ENCODE measurements around the gene KRTAP9-6.
"Not testable (repeated sequence)": the region's sequence is repeated elsewhere in the genome, so short reads cannot be mapped to it uniquely, and the experiment has no call there.

Gene KRTAP9-6

GRCh38 chr17:41265078-41265477 lies at the start of gene KRTAP9-6:
Gene KRTAP9-6, plus strand, starts transcription at chr17:41265378. Its CDS starts 0 bp downstream, at chr17:41265378.
- Mint-ChIP-seq H3K4me3 (no peak within 1 kb of the TSS), H3K27ac (no peak within 1 kb of the TSS), H3K36me3 (ENCODE audit: low read depth) (no peaks in the 10 kb centered on the region), H3K4me1 (ENCODE audit: low read depth) (no peaks in the 10 kb centered on the region), H3K9me3 (no peaks in the 10 kb centered on the region), H3K27me3 (ENCODE audit: low read depth) (peaks cover 33% of the 10 kb centered on the region)

GRCh38 chr17:41215681-41216080 lies 49.5 kb upstream of the KRTAP9-6 start:
- Mint-ChIP-seq H3K9me3 (peaks cover 6% of the 10 kb centered on the region), H3K4me1 (ENCODE audit: low read depth) (no peaks in the 10 kb centered on the region), H3K27ac (no peak overlapping the region), H3K4me3 (no peak overlapping the region), H3K27me3 (ENCODE audit: low read depth) (no peaks in the 10 kb centered on the region), H3K36me3 (ENCODE audit: low read depth) (no peaks in the 10 kb centered on the region)

- Mint-ChIP-seq H3K4me3 (no peak overlapping the region), H3K9me3 (peaks cover 6% of the 10 kb centered on the region), H3K27me3 (ENCODE audit: low read depth) (peaks cover 13% of the 10 kb centered on the region), H3K36me3 (ENCODE audit: low read depth) (no peaks in the 10 kb centered on the region), H3K4me1 (ENCODE audit: low read depth) (no peaks in the 10 kb centered on the region), H3K27ac (no peak overlapping the region)
These were observed 41.4 kb upstream of the KRTAP9-6 start for GRCh38 chr17:41223821-41224220.

- H3K27me3 Mint-ChIP-seq (ENCODE audit: low read depth): peaks cover 16% of the 10 kb centered on the region
- no peak overlapping the region for H3K27ac Mint-ChIP-seq
- H3K9me3 Mint-ChIP-seq: no peaks in the 10 kb centered on the region
- no peaks in the 10 kb centered on the region for H3K36me3 Mint-ChIP-seq (ENCODE audit: low read depth)
- H3K4me1 Mint-ChIP-seq (ENCODE audit: low read depth): no peaks in the 10 kb centered on the region
- no peak overlapping the region for H3K4me3 Mint-ChIP-seq
These were observed 39.1 kb upstream of the KRTAP9-6 start for GRCh38 chr17:41226051-41226450.

GRCh38 chr17:41226598-41227095 lies 38.5 kb upstream of the KRTAP9-6 start, which contains the start of gene KRTAP9-2:
Gene KRTAP9-2, plus strand, starts transcription at chr17:41226648. Its CDS starts 7 bp downstream, at chr17:41226655.
- H3K27me3 Mint-ChIP-seq (ENCODE audit: low read depth): peaks cover 16% of the 10 kb centered on the region
- H3K4me3 Mint-ChIP-seq; H3K27ac Mint-ChIP-seq; H3K36me3 Mint-ChIP-seq (ENCODE audit: low read depth); H3K4me1 Mint-ChIP-seq (ENCODE audit: low read depth); H3K9me3 Mint-ChIP-seq: not testable (repeated sequence)

GRCh38 chr17:41230094-41230493 lies 35.1 kb upstream of the KRTAP9-6 start:
- Mint-ChIP-seq H3K36me3 (ENCODE audit: low read depth) (no peaks in the 10 kb centered on the region), H3K27ac (no peak overlapping the region), H3K27me3 (ENCODE audit: low read depth) (peaks cover 12% of the 10 kb centered on the region), H3K9me3 (no peaks in the 10 kb centered on the region), H3K4me3 (no peak overlapping the region), H3K4me1 (ENCODE audit: low read depth) (no peaks in the 10 kb centered on the region)

GRCh38 chr17:41231731-41232130 lies 33.4 kb upstream of the KRTAP9-6 start:
- H3K4me1 Mint-ChIP-seq (ENCODE audit: low read depth): no peaks in the 10 kb centered on the region
- H3K27ac Mint-ChIP-seq: no peak overlapping the region
- no peaks in the 10 kb centered on the region for H3K9me3 Mint-ChIP-seq
- no peaks in the 10 kb centered on the region for H3K36me3 Mint-ChIP-seq (ENCODE audit: low read depth)
- peaks cover 12% of the 10 kb centered on the region for H3K27me3 Mint-ChIP-seq (ENCODE audit: low read depth)
- H3K4me3 Mint-ChIP-seq: no peak overlapping the region

GRCh38 chr17:41232399-41233105 lies 32.6 kb upstream of the KRTAP9-6 start, which contains the start of gene KRTAP9-3:
Gene KRTAP9-3, plus strand, starts transcription at chr17:41232449. Its CDS starts 53 bp downstream, at chr17:41232502.
- not testable (repeated sequence) for H3K4me1 Mint-ChIP-seq (ENCODE audit: low read depth); H3K9me3 Mint-ChIP-seq; H3K27ac Mint-ChIP-seq; H3K4me3 Mint-ChIP-seq; H3K36me3 Mint-ChIP-seq (ENCODE audit: low read depth)
- peaks cover 12% of the 10 kb centered on the region for H3K27me3 Mint-ChIP-seq (ENCODE audit: low read depth)

GRCh38 chr17:41237116-41237515 lies 28.1 kb upstream of the KRTAP9-6 start:
- not testable (repeated sequence) for H3K27ac Mint-ChIP-seq; H3K36me3 Mint-ChIP-seq (ENCODE audit: low read depth); H3K4me1 Mint-ChIP-seq (ENCODE audit: low read depth); H3K27me3 Mint-ChIP-seq (ENCODE audit: low read depth); H3K9me3 Mint-ChIP-seq; H3K4me3 Mint-ChIP-seq

- not testable (repeated sequence) for H3K27ac Mint-ChIP-seq, H3K9me3 Mint-ChIP-seq
These were observed 27.2 kb upstream of the KRTAP9-6 start, which contains the start of gene KRTAP9-8 for GRCh38 chr17:41237949-41238437. Gene KRTAP9-8, plus strand, starts transcription at chr17:41237999. Its CDS starts 53 bp downstream, at chr17:41238052.

GRCh38 chr17:41246995-41247787 lies 18.0 kb upstream of the KRTAP9-6 start:
- not testable (repeated sequence) for H3K27ac Mint-ChIP-seq; H3K4me1 Mint-ChIP-seq (ENCODE audit: low read depth); H3K36me3 Mint-ChIP-seq (ENCODE audit: low read depth); H3K9me3 Mint-ChIP-seq; H3K4me3 Mint-ChIP-seq
- peaks cover 13% of the 10 kb centered on the region for H3K27me3 Mint-ChIP-seq (ENCODE audit: low read depth)

More at GRCh38 chr17:41237949-41238437, 27.2 kb upstream of the KRTAP9-6 start, which contains the start of gene KRTAP9-8:
- H3K4me1 Mint-ChIP-seq (ENCODE audit: low read depth); H3K27me3 Mint-ChIP-seq (ENCODE audit: low read depth); H3K4me3 Mint-ChIP-seq; H3K36me3 Mint-ChIP-seq (ENCODE audit: low read depth): not testable (repeated sequence)

- H3K27ac Mint-ChIP-seq; H3K36me3 Mint-ChIP-seq (ENCODE audit: low read depth); H3K4me3 Mint-ChIP-seq; H3K4me1 Mint-ChIP-seq (ENCODE audit: low read depth); H3K9me3 Mint-ChIP-seq: not testable (repeated sequence)
- H3K27me3 Mint-ChIP-seq (ENCODE audit: low read depth): peaks cover 20% of the 10 kb centered on the region
These were observed 15.4 kb upstream of the KRTAP9-6 start, which contains the start of gene KRTAP9-4 for GRCh38 chr17:41249637-41250240. Gene KRTAP9-4, plus strand, starts transcription at chr17:41249687. Its CDS starts 34 bp downstream, at chr17:41249721.

- Mint-ChIP-seq H3K36me3 (ENCODE audit: low read depth) (no peaks in the 10 kb centered on the region), H3K27me3 (ENCODE audit: low read depth) (peaks cover 25% of the 10 kb centered on the region), H3K4me3 (no peak overlapping the region), H3K27ac (no peak overlapping the region), H3K4me1 (ENCODE audit: low read depth) (no peaks in the 10 kb centered on the region), H3K9me3 (no peaks in the 10 kb centered on the region)
These were observed 13.9 kb upstream of the KRTAP9-6 start for GRCh38 chr17:41251261-41251660.

GRCh38 chr17:41254861-41255260 lies 10.3 kb upstream of the KRTAP9-6 start:
- peaks cover 46% of the 10 kb centered on the region for H3K27me3 Mint-ChIP-seq (ENCODE audit: low read depth)
- no peaks in the 10 kb centered on the region for H3K36me3 Mint-ChIP-seq (ENCODE audit: low read depth)
- no peaks in the 10 kb centered on the region for H3K9me3 Mint-ChIP-seq
- no peak overlapping the region for H3K4me3 Mint-ChIP-seq
- H3K27ac Mint-ChIP-seq: no peak overlapping the region
- H3K4me1 Mint-ChIP-seq (ENCODE audit: low read depth): no peaks in the 10 kb centered on the region
